GM19463 (cell line): ENCODE results near the gene CEMIP2.
"Not testable (repeated sequence)": the region's sequence is repeated elsewhere in the genome, so short reads cannot be mapped to it uniquely, and the experiment has no call there.

Experiments used
- ATAC-seq: cut with Tn5 transposase; IDR thresholded peaks from one replicate; pipeline ENCODE4 v1.9.1; 2021; ENCODE audit warnings: mild to moderate bottlenecking, moderate library complexity; ENCODE audit not compliant: unreplicated experiment

CEMIP2 gene

DNA sequence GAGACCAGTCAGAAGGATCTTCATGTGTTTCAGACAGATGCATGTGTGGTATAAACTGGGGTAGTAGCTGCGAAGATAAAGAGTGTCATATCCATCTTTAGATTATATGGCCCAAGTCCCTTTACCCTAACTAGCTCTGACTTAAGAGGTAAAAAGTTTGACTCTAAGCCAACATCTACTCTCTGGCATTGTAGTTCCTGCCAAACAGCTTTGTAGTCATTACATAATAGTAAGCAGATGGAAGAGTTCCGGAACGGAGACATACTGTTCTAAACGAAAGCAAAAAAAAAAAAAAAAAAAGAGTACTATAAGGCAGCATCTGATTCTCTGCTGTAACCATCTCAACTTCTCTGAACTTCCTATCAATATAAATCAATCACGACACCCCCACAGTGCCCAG, 48.8 kb downstream of the CEMIP2 start:
- no peak for ATAC-seq

DNA sequence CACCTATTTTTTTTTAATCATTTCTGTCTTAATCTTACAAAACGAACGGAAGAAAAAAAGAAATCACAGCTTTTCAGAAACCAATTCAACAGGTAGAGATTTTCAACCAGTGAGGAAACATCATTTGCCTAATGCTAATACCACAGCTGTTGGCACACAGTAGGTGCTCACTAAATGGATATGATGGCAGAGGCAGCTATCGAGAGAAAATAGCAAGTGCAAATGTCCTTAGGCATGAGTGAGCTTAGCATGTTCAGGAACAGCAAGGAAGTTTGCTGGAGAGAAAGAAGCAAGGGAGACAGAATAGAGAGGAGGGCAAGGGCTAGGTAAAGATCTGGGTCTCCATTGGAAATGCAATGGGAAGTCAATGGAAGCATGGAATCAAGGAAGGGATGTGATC, 49.2 kb downstream of the CEMIP2 start:
- ATAC-seq = no peak

DNA sequence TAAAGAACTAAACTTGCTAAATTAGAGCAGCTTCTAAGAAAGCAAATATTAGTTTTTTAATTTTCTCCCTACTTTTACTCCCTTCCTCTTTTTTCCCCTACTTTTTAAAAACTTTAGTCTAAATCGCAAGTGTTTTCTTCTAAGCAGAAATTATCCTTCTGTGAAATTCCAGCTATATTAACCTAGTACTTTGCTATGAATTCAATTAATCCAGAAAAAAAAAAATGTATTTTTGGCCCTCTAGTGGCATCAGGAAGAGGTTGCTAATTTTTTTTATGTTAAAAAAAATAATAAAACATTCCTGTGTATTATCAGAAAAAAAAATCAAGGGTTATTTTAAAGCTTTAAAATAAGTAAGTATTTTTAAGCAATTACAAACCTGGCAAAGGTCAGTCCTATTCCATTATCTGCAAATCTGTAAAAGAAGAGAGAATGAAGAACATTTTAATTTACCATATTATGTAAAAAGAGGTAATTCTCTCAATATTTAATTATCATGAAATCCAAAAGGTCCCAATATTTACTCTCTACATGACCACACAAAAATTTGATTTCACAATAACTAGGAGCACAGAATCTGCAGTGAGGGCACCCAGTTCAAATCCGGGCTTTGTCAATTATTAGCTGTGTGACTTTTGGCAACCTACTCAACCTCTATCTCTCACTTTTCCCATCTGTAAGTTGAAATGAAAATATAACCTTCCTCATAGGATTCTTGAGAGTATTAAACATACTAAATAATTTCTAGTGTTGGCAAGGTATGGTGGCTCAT, 52.0 kb downstream of the CEMIP2 start:
- ATAC-seq = no peak

DNA sequence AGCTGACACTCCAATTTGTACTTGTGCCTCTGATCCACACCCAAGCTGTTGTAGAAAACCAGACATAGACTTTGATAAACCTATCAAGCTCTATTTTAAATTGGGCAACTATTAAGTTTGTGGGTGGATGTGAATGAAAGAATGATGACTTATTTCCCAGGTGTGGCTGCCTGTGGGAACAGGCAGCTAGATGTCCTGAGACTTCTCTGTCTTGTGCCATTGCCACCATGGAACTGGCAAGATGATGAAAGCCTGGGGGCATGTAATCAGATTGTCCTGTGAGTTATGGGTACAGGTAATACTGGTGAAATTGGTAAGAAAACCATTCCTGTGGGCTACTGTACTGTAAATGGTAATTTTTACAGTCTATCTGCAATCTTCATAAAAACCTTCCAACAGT, 57.5 kb downstream of the CEMIP2 start:
- ATAC-seq = no peak

DNA sequence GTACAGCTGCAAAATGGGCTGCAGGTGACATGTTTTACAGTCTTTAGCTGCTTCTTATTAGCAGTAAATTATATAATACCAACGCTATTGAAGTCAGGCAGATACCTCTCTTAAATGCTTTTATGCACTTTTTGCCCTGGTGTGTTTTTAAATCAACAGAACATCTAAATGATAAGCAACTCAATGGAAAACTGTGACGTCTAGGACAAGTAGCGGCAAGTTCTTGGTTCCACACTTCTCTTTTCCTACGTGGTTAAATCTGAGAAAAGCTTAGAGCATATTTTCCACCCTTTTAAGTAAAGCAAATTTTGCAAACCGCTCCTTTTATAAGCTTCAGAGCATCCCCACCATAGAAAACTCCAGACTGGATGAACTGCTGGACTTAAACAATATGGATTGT, 58.1 kb downstream of the CEMIP2 start:
- ATAC-seq = no peak

DNA sequence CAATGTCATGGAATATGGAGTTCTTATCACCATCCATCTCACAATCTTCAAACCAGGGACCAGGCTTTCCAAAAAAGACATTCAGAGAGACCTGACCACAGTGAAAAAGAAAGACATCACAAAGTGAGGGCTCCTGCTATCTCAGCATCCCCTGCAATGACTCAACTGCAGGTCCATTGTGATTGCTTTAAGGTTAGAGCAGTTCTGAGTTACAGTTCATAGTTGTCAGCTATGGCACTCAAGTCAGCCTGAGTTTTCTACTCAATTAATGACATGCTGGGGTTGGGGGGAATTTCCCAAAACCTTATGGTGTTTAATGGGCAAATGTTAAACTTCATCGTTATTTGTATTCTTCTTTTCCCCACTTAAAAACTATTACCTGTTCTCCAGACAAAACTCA, 58.9 kb downstream of the CEMIP2 start:
- no peak for ATAC-seq

DNA sequence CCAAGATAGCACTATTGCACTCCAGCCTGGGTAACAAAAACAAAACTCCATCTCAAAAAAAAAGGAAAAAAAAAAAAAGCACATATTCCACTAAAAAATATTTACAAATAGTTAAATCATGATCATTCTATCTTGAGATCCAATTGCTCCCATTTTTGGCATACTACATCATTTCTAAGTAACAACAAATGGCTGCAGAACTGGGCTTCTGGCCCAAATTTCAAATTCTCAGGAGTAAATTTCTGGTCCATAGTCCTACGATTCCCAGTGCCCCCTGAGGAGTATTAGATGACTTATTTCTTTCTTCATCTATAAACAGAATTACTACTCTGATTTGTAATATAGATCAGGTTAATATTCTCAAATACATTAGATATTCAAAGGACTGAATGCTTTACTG, 62.1 kb downstream of the CEMIP2 start:
- no peak for ATAC-seq

DNA sequence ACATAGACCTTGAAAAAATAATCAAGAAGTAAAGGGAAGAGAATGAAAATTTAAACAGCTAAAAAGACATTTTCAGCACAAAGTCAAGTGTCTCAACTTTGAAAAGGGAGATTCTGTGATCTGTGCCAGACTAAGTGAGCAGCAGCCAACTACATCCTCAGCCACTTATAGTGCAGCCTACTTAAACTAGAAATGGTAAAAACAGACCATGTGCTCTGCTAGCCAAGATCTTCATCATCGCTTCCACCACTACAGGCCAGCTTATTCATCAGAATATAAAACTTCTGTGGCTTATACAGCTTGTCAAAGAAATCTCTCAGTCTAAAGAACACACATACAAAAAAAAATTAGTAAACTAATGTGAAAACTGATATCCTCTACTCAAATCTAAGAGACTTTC, 63.5 kb downstream of the CEMIP2 start:
- no peak for ATAC-seq

DNA sequence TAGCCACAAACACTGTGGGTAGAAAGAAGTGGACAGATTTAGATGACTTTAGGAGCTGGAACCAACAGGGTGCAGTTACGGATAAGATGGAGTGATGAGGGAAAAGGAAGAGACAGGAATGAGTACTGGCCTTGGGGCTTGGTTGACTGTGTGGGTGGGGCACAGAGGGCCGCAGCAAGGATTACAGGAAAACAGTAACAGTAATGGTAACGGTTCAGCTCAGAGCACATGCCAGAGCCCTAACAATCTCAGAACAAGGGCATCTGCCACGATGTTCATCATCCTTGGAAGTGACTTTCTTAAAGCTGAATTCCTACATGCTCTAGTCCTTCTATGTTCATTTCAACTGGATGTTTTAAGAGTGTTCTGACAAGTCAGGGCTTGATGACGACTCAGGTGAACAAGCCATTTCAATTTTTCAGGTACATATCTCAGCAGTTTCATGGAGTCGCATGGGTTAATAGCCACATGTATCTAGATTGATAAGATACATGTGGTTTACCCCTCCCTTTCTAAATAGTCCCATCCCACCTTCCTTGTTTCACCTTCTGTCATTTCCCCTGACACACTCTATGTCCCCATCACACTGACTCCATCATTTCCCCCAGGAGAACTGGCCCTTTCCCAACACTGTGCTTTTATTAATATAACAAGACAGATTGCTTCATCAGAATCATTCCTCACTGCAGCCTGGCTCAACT, 65.0 kb downstream of the CEMIP2 start:
- no peak for ATAC-seq

DNA sequence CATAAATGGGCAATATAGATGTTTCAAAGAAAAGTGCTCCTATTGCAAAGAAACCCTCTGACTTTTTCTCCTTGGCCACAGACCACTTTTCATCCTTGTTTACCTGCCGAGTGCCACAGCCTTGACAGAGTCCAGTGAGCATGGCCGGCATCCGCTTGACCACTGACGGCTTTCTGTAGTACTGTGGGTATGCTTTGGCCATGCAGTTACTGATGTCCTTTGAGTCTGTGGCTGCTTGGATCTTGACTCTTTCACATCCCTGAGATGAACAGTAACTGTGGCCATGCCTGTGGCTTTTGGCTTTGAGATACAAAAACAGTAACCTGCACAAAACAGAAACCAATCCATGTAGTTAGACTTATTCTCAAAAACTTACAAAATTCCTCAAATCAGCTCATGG, 70.4 kb downstream of the CEMIP2 start:
- no peak for ATAC-seq

DNA sequence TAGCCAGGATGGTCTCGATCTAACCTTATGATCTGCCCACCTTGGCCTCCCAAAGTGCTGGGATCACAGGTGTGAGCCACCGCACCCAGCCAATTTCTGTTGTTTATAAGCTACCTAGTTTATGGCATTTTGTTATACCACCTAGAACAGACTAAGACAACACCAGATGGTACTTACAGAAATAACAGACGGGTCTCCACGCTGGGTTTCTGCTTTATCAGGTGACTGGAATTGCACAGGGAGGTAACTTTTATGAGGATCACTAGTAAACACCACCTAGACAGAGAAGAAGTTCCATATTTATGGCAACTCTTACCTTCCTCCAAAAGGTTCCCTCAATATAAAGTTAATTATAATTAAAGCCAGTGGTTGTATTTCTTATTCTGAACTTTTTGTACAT, 74.0 kb downstream of the CEMIP2 start:
- no peak for ATAC-seq

DNA sequence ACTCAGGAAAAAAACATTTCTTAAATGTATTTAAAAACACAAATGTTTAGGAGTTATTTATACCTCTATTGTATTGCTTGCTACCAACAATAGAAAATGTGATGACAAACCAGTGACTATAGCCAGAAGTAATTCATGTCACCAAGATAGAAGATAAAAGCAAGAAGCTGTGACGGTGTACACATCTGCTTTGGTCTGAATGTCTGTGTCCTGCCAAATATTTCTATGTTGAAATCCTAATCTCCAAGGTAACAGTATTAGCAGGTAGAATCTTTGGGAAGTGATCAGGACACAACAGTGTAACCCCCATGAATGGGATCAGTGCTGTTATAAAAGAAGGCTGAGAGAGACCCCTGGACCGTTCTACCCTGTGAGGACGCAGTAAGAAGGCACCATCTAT, 74.7 kb downstream of the CEMIP2 start:
- no peak for ATAC-seq

DNA sequence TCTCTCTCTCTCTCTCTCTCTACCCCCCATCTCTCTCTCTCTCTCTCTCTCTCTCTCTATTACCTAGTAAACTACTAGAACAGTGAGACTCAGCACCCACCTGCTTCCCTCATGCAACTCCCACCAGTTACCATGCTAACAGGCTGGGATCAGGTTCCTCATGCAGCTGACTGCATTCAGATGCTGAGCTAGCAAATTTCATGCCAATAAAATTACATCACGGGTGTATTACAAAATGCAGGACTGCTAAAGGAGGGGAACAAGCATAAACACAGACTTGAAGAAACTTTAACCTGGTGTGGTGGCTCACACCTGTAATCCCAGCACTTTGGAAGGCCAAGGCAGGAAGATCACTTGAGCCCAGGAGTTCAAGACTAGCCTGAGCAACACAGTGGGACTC, 76.0 kb downstream of the CEMIP2 start:
- ATAC-seq = no peak

DNA sequence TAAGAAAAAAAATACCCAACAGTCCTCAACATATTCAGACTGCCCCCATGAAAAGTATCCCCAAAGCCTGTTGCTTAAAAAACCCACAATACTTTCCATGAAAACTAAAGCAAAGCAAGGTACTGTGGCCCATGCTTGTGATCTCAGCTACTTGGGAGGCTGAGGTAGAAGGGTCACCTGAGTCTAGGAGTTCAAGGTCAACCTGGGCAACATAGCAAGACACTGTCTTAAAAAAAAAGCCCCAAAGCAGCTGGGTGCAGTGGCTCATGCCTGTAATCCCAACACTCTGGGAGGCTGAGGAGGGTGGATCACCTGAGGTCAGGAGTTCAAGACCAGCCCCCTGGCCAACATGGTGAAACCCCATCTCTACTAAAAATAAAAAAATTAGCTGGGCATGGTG, 76.7 kb downstream of the CEMIP2 start:
- ATAC-seq = not testable (repeated sequence)

DNA sequence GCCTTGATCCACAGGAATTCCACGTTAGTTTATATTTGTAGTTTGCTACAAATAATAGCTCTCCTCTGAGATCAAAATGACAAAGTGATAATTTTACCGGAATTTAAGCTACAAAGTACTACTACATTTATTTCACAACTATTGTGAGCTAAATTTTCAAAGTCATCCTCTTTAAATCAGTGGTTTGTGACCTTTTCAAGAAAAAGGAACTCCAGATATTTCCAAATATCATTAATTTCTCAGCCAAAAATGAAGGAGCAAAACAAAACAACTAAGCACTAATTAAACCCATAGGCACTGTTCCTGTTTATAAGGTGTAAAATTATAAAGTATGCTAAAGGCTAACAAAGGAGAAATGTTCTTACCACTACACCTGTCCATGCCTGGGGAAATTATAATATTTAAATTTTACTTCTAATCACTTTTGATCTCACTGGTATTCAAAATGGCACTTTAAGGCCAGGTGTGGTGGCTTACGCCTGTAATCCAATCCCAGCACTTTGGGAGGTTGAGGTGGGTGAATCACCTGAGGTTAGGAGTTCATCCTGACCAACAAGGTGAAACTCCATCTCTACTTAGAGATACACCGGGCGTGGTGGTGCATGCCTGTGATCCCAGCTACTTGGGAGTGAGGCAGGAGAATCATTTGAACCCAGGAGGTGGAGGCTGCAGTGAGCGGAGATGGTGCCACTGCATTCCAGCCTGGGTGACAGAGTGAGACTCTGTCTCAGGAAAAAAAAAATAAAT, 77.5 kb downstream of the CEMIP2 start:
- ATAC-seq = no peak

DNA sequence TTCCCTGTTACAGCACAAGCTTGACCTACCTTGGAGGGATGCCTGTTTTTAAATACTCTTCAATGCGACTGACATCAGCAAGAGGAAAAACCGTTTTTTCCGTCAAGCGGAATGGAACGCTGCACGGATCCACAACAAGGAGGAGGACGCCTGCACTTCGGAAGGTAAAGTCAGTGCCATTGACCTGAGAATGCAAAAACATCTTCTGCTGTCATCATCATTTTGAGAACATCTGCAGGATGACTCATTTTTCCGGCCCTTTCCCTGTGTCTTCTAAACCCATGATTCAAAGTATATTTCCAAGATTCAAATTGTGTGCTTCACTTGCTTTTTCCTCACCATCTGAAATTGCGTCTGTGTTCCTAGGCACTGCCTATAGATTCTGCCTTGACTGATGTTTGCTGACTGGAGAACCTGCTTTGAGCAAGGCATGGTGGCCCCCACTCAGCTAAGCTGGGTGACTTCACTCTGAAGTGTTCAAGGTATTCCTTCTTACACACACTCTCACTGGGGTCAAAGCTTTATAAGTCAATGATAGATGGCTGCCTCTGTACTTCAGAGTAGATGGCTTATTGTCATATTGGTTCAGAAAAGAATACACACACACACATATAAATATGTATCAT, 78.1 kb downstream of the CEMIP2 start:
- ATAC-seq = no peak

DNA sequence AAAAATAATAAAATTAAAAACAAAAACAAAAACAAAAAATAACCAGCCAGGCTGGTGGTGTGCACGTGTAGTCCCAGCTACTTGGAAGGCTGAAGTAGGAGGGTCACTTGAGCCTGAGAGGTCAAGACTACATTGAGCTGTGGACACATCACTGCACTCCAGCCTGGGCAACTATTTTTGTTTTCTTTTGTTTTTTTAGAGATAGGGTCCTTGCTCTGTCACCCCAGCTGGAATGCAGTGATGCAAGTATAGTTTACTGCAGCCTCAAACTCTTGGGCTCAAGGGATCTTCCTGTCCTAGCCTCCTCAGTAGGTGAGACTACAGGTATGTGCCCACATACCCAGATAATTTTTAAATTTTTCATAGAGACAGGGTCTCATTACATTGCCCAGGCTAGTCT, 80.6 kb downstream of the CEMIP2 start:
- ATAC-seq = no peak

DNA sequence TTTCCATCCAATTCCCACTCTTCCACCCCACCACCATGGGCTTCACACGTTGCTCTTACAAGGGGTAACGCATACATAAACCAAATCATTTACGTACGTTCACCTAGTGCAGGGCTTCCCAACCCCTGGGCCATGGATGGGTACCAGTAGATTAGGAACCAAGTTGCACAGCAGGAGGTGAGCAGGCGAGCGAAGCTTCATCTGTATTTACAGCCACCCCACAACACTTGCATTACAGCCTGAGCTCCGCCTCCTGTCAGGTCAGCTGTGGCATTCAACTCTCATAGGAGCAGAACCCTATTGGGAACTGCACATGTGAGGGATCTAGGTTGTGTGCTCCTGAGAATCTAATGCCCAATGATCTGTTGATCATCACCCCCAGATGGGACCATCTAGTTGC, 82.3 kb downstream of the CEMIP2 start:
- ATAC-seq = no peak

DNA sequence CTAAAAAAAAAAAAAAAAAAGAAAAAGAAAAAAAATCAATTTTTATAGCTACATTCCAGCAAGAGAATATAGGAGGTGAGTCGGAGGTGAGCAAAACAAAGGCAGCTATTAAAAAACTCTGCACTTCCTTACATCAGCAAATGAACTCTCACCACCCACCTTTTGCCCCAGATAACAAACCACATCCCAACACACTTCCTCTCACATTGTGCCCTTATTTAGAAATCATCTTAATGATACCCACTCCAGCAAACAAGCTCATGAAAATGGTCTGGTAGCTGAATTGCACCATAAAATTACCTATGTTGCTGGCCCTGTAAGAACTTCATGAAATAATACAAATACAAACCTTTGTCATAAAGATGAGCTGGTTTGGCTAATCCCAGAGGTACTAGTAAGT, 82.9 kb downstream of the CEMIP2 start:
- no peak for ATAC-seq

DNA sequence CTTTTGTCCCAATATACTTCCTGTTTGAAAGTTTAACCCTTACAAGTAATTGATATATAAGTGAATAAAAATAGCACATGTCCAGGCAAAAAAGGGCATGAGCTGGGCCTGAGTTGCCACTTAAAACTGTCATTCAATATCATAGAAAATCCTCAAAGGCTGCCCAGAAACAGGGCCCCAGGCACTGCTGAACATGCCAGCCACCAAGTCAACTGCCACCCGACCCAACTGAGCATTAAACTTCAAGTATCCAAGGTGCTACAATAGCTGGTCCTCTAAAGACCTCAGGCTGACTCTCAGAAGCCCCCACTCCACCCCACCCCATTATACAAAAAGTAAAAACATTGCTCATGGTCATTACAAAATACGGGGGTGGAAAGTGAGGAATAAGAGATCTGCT, 83.7 kb downstream of the CEMIP2 start:
- no peak for ATAC-seq

DNA sequence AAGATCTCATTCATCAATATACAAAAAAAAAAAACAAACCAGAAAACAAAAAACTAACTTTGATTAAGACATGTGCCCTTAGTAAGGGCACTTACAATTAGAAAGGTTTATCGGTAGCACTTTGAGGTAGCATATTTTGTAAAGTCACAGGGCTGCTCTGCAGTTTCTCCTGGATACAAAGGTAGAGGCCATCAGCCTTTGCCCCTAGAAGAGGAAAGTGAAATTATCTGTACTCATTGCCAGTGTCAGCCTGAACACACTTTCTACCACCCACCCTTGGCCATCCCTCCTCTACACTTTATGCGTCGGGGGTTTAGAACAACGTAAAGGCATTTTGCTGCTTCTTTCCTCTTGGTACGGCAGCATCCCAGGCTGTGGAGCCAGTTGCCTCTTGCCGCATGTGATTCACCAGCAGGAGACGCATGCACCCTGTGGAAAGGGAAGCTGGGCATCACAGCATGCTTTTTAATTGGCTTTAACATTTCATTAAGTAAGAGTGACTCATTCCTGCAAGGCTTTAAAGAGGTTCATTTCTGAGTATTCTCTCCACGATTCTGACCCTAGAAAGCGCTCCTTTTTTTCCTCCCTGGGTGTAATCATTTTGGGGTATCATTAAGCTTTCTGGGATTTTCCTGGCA, 84.6 kb downstream of the CEMIP2 start:
- ATAC-seq = no peak
